ENCODE measurements around the gene TMEM79. TPM values are rescaled to one million over a fixed set of nuclear protein-coding genes. Genes with fewer than 3 reads are reported as not detected.

TMEM79 gene
- total RNA-seq, 1 donor from 2014 or later, result 7.1 TPM

- Histone ChIP-seq H3K4me3 (ENCODE audit: low read depth, low read length) (no peak overlapping the region), H3K36me3 (ENCODE audit: control insufficient read depth, insufficient read depth, low read length) (peaks cover 2% of the 10 kb centered on the region), H3K27me3 (ENCODE audit: control insufficient read depth, insufficient read depth, low read length) (no peaks in the 10 kb centered on the region)
- TF ChIP-seq, protein P1, sequence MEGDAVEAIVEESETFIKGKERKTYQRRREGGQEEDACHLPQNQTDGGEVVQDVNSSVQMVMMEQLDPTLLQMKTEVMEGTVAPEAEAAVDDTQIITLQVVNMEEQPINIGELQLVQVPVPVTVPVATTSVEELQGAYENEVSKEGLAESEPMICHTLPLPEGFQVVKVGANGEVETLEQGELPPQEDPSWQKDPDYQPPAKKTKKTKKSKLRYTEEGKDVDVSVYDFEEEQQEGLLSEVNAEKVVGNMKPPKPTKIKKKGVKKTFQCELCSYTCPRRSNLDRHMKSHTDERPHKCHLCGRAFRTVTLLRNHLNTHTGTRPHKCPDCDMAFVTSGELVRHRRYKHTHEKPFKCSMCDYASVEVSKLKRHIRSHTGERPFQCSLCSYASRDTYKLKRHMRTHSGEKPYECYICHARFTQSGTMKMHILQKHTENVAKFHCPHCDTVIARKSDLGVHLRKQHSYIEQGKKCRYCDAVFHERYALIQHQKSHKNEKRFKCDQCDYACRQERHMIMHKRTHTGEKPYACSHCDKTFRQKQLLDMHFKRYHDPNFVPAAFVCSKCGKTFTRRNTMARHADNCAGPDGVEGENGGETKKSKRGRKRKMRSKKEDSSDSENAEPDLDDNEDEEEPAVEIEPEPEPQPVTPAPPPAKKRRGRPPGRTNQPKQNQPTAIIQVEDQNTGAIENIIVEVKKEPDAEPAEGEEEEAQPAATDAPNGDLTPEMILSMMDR (IDR thresholded peaks at IDR 0.05; ENCODE audit: insufficient read depth, low read length, severe bottlenecking), result no peak
- DNase-seq (ENCODE audit: low read depth) (no peak), FAIRE-seq (no peak)
These were observed 40.0 kb upstream of the TMEM79 start for GRCh38 chr1:156244126-156244525.

GRCh38 chr1:156244712-156245111 is 39.4 kb upstream of the TMEM79 start:
- TF ChIP-seq, protein P1 (IDR thresholded peaks at IDR 0.05; ENCODE audit: insufficient read depth, low read length, severe bottlenecking), result no peak
- no peak for FAIRE-seq
- Histone ChIP-seq H3K27me3 (ENCODE audit: control insufficient read depth, insufficient read depth, low read length) (no peaks in the 10 kb centered on the region), H3K36me3 (ENCODE audit: control insufficient read depth, insufficient read depth, low read length) (peaks cover 2% of the 10 kb centered on the region), H3K4me3 (ENCODE audit: low read depth, low read length) (no peak overlapping the region)
- DNase-seq (ENCODE audit: low read depth), result no peak

DNA sequence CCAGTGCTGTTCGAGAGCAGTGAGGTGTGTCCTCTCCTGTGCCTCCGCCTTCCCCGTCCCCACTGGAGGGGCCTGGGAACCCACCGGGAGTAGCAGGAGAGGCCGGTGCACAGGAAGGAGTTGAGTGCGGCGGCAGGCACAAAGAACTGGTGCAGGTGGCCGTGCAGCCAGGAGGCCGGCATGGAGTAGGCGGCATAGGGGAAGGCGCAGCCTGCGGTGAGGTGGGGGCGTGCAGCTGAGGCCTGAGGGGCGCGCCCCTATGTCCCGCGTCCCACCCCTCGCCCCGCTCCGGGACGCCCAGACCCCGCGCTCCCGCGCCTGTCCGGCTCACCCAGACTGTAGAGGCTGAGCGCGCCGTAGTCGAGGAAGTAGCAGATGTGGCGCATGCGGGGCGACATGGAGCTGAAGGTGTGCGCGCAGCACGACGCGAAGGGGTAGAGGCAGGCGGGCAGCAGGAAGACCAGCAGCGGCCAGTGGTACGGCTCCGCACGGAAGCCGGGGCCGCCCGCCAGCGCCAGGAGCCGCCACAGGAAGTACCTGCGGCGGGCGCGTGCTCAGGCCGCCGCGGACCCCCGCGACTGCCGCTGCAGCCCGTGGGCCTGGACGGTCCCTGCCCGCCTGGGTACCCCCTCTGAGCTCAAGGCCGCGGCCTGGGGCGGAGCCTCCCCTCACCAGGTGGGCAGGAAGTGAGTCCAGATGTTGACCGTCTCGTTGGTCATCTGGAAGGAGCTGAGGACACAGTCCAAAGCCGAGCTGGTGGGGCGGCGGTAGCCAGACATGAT is 38.5 kb upstream of the TMEM79 start:
- FAIRE-seq (no peak), DNase-seq (ENCODE audit: low read depth) (no peak)
- Histone ChIP-seq H3K27me3 (ENCODE audit: control insufficient read depth, insufficient read depth, low read length) (no peaks in the 10 kb centered on the region), H3K4me3 (ENCODE audit: low read depth, low read length) (peak overlapping the region; percentile 11), H3K36me3 (ENCODE audit: control insufficient read depth, insufficient read depth, low read length) (peaks cover 8% of the 10 kb centered on the region)
- TF ChIP-seq, protein P1 (IDR thresholded peaks at IDR 0.05; ENCODE audit: insufficient read depth, low read length, severe bottlenecking), result no peak

- DNase-seq (ENCODE audit: low read depth) (no peak), FAIRE-seq (peak; percentile 79)
- Histone ChIP-seq H3K27me3 (ENCODE audit: control insufficient read depth, insufficient read depth, low read length) (no peaks in the 10 kb centered on the region), H3K4me3 (ENCODE audit: low read depth, low read length) (no peak overlapping the region), H3K36me3 (ENCODE audit: control insufficient read depth, insufficient read depth, low read length) (peaks cover 12% of the 10 kb centered on the region)
- TF ChIP-seq, protein P1 (IDR thresholded peaks at IDR 0.05; ENCODE audit: insufficient read depth, low read length, severe bottlenecking), result no peak
These were observed 37.8 kb upstream of the TMEM79 start for GRCh38 chr1:156246241-156246780.

- FAIRE-seq (peak; percentile 40), DNase-seq (ENCODE audit: low read depth) (no peak)
- H3K27me3 ChIP-seq (ENCODE audit: control insufficient read depth, insufficient read depth, low read length), result no peaks in the 10 kb centered on the region
- TF ChIP-seq, protein P1 (IDR thresholded peaks at IDR 0.05; ENCODE audit: insufficient read depth, low read length, severe bottlenecking), result no peak
- H3K36me3 ChIP-seq (ENCODE audit: control insufficient read depth, insufficient read depth, low read length), result peaks cover 18% of the 10 kb centered on the region
- H3K4me3 ChIP-seq (ENCODE audit: low read depth, low read length), result no peak overlapping the region
These were observed 37.2 kb upstream of the TMEM79 start for GRCh38 chr1:156246781-156247459.
